ENCODE data around the gene XPNPEP1.
A peak's percentile ranks its signal among the peaks of the same experiment; 100 is the strongest.
"Not testable (repeated sequence)": the region's sequence is repeated elsewhere in the genome, so short reads cannot be mapped to it uniquely, and the experiment has no call there.

XPNPEP1 gene

DNA sequence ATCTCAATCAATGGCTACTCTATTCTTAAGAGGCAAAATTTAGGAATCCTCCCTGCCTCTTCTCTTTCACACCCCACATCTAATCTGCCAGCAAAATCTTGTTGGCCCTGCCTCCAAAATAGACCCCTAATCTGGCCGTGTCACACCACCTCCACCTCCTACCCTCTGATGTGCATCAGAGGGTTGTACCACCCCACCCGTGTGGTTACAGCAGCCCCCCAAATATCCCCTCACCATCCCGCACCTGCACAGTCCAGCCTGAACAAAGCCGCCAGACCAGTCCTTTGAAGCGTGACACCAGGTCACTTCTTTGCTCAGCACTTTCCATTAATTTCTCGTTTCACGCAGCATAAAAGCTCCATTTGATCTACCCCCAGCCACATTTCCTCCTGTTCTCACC, 776 bp upstream of the XPNPEP1 start:
- no peak for FAIRE-seq

DNA sequence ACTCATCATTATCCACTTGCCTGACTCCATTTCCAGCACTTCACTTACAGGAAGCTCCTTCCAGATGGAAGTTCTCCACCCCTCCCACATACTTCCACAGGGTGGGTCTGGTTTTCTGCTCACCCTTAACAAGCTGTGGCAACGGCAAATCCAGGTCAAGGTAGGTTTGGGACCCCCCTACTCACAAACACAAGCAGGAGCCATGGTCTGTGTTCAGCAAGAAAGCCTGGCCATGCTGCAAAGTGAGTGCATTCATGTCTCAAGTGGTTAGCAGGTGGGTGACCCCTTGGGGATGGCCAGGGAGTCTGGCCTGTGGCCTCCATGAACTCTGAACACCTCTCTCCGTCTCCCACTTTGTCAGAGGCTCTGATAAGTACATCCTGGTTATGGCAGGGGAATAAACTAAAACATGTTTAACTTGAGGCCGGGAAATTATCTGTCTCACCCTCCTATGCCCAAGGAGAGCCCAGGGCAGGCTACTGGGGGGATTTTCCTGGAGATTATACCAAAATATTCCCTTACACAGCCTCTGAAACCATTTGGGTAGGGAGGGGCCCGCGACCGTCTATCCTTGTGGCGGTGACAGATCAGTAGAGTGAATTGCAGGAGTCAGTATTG, 844 bp downstream of the XPNPEP1 start:
- FAIRE-seq, result no peak

DNA sequence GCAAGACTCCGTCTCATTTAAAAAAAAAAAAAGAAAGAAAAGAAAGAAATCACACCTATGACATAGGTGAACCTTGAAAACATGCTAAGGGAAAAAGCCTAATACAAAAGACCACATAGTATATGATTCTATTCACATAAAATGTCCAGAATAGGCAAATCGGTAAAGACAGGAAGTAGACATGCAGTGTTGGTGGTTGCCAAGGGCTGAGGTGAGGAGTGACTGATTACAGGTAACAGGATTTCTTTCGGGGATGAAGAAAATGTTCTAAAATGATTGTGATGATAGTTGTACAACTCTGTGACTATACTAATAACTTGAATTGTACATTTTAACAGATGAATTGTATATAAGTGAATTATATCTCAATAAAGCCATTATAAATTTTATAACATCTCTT, 3.3 kb downstream of the XPNPEP1 start:
- no peak for FAIRE-seq

DNA sequence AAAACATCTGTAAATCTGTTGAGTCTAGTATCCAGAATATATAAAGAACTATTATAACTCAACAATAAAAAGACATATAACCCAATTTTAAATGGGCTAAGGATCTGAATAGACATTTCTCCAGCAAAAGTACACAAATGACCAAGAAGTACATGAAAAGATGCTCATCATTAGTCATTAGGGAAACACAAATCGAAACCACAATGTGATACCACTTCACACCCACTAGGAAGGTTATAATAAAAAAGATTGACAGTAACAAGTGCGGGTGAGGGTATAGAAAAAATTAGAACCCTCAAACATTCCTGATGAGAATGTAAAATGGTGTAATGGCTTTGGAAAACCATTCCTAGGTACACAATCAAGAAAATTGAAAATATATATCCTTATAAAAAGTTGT, 4.1 kb downstream of the XPNPEP1 start:
- FAIRE-seq, result no peak

DNA sequence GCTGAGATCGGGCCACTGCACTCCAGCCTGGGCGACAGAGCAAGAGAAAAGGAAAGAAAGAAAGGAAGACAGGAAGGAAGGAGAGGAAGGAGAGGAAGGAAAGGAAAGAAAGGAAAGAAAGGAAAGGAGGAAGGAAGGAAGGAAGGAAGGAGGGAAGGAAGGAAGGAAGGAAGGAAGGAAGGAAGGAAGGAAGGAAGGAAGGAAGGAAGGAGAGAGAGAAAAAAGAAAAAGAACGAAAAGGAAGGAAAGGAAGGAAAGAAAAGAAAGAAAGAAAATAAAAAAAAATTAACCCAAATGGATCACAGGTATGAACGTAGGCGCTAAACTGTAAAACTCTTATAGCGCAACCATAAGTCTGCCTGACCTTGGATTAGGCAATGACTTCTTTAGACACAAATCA, 4.6 kb downstream of the XPNPEP1 start:
- not testable (repeated sequence) for FAIRE-seq

DNA sequence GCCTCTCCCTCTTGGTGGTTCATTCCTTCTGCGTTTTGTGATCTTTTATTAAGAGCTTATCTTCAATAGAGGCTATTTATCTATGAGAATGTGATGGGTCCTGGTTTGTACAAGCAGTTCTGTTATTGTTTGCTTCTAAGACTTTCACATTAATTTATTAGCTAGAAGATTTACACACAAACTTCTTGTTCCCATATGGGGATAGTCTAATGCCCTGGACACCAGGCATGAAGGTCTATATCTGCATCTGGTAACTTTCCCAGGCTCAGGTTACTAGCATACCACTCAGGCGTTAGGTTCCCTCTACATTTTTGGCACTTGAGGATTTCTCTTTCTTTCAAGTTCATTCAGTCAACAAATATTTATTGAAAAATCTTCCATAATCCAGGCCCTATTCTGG, 7.7 kb downstream of the XPNPEP1 start:
- no peak for FAIRE-seq

DNA sequence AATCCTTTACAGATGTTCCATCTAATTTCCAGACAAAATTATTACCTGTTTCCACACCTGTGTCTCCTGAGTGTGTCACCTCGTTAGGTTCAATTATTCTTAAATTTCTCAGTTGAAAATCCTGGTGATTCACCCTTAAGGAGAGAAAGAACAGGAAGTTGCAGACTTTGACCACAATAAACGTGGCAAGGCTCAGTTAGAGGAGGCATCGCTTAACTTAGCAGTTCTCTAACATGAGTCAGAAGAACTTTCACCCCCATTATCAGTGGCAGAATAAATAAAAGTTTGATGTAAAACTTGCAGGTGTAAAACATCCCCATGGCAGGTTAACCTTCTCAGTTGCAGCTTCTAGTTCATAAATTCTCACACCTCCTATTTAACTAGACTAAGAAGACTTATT, 8.3 kb downstream of the XPNPEP1 start:
- peak; percentile 21 for FAIRE-seq

DNA sequence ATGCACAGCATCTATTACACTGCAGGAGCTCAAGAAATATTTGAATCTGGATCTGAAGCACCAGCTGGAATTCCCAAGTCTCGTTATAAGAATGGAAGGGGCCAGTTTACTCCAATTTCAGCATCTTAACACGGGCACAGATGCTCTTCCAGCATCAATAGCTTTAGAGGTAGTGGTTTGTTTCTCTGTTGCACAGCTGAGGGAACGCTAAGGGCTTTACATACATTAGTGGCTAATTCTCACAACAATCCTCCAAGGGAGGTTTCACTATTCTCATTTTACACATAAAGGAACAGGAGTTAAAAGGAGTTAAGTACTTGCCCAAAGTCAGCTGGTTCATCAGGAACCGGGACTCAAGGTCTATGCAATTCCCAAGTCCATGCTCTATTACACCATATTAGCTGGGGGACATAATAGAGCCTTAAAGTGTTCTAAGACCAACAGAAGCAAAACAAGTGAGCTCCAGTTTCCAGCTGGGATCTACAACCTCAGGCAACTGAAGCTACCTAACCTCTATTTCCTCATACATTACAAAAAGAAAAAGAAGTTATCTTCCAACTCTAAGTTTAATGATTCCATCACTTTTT, 9.9 kb downstream of the XPNPEP1 start:
- FAIRE-seq, result no peak

DNA sequence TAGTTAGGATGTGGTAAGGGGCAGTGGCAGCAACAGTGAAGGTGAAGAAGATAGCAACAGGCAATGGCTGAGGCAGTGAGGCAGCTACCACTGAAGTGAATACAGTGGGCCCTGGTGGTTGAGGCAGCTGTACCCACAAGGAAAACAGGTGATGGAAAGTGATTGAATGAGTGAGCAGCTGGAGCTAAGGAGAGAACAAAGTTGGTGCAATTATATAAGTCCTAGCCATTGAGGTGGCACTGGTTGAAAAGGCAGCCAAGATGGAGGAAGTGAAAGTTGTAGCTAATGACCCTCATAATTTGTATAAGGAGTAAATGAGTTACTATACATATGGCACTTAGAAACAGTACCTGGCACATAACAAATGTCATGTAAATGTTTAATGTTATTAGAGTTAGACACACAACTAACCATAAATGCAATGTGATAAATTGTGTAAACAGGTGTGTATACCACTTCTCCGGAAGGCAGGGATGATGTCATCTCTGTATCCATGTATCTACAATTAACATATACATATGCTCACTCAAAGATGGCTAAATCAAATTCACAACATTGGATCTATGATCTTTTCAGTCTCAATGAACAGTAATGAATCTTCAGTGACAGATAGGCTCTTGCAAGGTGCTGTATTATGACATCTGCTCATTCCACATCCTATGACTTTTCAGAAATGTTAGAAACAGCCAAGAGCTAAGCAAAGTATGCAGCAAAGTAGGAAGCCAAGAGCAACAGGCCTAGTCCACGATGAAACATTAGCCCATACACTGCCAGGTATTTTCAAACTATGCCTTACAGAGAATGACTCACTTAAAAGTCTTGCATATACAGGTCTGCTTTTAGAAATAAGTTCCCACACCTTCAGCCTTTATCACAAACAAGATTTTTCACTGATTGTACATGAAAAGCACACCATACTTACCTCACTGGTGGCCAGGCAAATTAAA, 10.7 kb downstream of the XPNPEP1 start:
- no peak for FAIRE-seq

DNA sequence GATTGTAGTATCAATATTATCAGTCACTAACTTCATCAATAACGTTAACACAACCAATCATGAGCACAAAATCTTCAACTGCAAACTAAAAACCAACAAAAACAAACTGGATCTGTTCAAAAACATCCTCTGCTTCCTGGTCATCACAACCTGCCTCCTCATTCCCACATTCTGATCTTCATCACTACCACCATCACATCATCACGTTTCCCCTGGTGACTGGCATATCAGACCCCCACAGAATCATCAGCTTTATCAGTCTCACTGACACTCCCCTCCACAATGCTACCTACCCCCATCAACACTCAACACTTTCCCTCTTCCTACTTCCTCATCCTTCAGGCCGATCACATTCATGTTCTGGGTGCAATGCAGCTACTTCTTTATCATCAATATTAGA, 11.4 kb downstream of the XPNPEP1 start:
- FAIRE-seq, result no peak

DNA sequence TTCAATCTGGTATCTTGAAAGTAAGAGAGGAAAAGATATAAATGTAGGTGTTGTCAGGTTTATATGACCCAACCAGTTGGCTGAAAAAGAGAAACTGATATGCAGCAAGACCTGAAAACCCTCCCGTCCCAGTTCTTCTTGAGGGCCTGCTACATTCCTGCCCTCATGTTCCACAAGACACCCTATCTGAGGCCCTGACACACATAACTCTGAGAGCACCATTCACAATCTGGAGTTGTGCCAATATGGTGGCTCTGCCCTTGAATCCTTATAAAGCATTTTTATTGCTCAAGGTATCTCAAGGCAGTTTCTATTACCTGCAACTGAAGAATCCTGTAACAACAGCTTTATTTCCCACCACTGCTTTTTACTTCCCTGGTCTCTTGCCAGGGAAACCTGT, 17.0 kb downstream of the XPNPEP1 start:
- no peak for FAIRE-seq

DNA sequence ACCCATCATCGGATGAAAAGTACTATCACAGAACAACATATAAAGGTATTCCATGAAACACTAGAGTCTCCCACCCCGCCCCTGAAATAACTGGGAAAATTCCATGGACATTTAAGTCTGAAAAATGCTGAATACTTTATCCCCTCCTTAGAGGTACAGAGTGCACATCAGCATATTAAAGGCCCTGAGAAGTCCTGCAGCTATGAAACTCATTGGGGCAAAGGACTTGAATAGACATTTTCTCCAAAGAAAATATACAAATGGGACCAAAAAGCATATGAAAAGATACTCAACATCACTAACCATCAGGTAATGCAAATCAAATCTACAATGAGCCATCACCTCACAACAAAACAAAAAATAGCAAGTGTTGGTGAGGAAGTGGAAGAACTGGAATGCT, 18.9 kb downstream of the XPNPEP1 start:
- no peak for FAIRE-seq

DNA sequence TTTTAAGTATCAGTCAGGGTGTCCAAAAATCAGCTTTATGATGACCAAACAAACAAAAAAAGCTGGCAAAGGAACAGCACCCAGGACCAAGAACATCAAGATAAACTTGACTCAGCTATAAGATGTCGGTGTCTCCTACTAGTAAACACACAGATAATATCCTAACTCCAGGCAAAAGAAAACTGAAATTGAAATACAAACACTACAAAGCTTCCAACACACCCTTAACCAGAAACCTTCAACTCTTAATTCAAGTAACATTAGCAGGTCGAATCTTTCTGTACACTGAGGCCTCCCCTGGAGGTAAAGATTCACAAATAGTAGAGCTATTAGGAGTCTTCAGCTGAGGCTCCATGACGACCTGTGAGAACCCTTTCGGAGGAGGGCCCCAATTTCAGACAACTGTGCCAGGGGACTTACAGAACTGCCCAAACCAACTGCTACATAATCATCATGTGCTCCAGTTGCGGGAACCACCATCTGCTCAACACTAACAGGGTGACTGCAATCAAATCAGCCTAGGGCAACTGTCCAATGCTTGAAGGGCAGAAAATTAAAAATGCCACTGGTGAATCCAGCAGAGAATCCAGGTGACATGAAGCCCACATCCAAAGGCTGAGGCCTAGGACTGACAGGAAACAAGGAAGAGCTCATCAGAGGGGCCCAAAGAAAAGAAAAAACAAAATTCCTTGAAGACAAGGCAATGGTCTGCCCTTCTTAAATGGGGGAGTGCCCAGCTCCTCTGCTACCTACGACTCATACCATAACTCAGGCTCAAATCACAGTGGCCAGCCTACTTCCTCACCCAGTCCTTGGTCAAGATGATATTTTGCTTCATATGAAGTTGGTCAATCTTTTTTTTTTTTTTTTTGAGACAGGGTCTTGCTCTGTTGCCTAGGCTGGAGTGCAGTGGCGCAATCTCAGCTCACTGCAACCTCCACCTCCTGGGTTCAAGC, 20.0 kb downstream of the XPNPEP1 start:
- no peak for FAIRE-seq

DNA sequence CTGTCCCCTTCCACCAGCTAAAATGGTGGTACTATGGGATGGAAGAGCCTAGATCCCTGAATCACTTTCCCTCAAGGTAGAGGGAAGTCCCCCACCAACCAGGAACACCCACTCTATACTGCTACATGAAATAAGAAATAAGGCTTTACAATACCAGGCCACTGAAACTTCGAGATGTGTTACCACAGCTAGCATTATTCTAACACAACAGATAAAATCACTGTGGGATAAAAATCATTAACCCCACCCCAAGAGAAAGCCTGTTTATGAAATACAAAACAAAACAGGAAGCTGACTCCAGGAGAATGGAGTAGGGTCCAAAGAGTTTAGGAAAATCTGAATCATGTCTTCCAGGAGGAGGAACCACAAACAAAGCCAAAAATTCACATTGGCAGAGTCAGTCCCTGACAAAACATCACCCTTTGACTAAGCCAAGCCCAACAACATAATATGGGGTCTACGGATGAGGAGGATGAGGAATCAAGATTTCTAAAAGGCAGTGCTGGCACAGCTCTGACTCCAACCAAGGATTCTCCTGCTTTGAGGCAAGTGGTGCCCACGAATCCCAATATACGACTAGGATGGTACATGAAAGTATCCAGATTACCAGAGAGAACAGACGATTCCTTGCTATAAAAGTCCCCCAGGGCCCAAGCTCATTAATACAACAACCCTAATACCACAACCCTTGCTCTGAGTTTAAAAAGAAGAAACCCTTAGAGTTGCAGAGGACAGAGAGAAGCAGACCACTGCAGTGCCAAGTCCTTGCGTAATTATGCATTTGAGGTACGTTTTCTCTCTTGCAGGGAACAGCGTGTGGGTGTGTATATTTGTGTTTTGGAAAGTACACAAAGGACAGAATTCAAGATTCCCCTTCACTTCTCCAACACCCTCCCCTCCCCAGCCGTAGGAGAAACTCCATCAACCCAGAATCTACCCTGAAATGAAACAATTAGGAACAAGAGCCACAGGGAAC, 23.7 kb downstream of the XPNPEP1 start:
- FAIRE-seq, result no peak

DNA sequence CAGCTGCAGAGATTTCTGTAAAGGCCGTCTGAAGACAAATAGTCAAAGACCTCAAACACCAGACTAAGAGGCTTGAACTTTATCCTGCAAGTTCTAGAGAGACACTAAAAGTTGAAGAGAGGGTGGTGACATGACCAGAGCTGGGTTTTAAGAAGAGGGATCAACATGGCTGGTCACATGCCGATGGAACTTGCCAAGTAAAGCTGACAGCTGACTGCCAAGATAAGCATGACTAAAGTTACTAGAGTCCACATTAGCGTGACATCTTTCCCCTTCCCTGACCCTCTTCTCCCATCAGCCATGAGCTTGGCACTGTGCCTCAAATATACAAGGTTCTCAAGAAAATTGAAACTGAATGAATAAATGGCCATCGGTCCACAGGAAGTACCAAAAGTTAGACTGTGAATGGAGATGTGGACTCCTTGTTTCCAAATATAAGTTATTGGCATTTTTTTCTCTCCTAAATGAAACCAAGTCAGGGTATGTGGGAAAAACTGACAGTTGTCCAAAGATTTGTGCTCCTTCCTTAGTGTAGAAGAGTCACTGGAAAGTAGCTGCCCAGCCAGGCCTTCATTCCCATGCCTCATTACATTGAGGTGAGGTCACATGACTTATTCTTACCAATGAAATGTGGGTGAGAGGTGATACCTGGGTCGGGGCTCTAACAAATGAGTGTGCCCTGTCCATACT, 24.5 kb downstream of the XPNPEP1 start:
- FAIRE-seq, result no peak

DNA sequence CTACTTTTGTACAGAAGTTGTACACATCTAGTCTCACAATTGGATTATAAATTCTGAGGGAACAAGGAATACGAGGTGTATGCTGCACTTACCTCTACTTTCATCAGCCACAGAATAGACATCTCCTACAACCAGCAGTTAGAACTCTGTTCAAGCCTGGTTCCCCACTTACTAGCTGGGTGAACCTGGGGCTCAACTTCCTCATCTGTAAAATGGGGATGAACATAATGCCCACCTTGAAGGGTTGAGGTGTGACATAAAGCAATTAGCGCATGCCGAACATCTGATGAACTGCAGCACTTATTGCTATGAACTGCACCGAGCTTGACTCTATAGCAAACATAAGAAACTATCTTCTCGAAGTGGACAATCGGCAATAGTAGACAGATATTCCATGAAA, 25.3 kb downstream of the XPNPEP1 start:
- FAIRE-seq, result no peak

DNA sequence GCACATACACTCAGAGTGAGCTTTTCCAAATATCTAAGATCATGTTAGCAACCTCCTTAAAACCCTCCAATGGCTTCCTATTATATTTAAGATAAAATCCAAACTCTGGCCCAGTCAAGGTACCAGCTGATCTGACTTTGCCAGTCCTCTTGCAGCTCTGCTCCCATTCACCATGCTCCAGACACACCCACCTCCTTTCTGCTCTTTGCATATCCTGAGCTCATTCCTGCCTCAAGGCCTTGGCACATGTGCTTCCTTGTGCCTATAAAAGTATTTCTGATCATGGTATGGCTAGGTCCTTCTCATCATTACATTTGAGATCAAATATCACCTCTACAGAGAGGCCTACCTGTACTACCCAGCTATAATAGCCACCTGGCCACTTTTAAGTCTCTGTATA, 27.5 kb downstream of the XPNPEP1 start:
- no peak for FAIRE-seq

DNA sequence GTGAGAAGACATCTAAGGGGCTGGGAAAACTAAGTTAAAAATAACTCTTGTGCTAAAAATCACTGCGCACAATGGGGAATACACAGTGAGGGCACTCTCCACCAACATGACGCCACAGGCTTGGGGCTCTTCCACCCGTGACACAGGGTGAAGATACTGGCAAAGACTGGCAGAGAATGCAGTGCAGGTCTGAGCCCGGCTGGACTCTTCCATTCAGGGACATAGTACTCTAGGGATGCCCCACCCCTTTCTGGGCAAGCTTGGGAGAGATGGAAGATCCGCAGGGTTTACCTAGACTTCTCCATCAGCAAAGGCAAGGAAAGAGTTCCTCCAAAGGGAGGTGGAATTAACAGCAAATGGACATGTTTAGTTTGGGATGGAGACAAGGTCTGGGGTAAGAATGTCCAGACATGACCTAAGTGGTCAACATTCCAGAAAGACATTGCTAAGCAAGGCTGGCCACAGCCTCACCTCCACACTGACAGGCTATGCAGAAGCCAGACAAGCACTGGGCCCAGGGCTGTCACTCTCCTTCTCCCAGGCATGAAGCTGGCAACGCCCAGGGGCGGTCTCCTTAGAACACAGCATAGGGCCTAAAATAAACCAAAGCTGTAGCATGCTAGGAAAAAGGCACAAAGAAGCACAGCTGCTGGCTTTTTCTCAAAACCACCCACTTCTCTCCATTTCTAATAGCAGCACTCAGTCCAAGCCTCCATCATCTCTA, 28.1 kb downstream of the XPNPEP1 start:
- no peak for FAIRE-seq

DNA sequence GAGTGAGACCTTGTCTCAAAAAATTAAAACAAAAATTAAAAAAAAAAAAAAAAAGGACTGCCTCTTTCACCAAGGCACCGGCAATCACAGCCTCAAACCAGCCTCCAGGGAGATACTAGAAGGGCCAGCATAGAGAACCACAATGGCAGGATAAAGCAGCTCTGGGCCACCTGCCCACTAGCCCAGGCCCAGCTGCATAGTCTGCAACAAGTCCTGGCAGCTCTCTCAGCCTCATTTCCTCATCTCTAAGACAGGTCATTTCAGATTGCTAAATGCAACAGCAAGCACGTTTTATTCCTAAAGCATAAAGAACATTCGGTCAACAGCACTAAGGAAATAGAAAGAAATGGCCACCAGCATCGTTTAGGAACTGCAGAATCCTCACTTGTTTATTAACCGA, 28.8 kb downstream of the XPNPEP1 start:
- FAIRE-seq, result no peak

DNA sequence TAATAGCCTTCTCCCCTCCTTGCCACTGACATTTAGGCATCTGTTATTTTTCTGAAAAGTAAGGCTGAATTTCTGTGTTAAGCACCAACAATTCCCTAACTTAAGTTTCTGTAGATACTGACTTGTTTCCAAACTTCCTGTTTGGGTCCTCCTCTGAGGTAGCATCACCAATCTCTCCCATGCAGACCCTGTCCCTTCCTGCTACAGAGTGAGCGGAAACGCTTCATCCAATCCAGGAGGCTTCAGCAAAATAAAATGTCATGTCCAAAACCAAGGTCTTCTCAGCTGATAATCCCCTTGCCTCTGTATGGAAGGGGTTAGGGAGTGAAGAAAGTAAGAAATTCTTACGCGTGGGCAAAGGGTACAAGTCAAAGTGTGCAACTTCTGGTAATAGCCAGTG, 29.9 kb downstream of the XPNPEP1 start:
- FAIRE-seq, result no peak
